CD8-positive, alpha-beta memory T cell (primary cell): ENCODE measurements around the gene PDGFD. TPM values are rescaled to one million over a fixed set of nuclear protein-coding genes. Genes with fewer than 3 reads are reported as not detected.

Source experiments
- CTCF ChIA-PET: fragments of 350-600 bp; sonication (Branson Sonifier 250); formaldehyde crosslinking; loops from one replicate; lab custom pipeline; 2021; ENCODE audit warnings: antibody characterized with exemption; lab: Charles Lee
- POLR2A ChIA-PET: fragments of 350-600 bp; sonication (Branson Sonifier 250); formaldehyde crosslinking; loops from one replicate; lab custom pipeline; 2021; ENCODE audit warnings: antibody characterized with exemption; lab: Charles Lee
- DNase-seq, 5 donors: peaks; one replicate each; pipeline versions ENCODE4 v3.0.0 to v3.0.0-alpha.2; 2020 to 2022; ENCODE audit warnings: mixed read lengths in 1 of 5
- H3K27ac ChIP-seq: one replicate; pipeline ENCODE4 v1.7.0; 2013; ENCODE audit warnings: low read depth, mild to moderate bottlenecking, low read length, moderate library complexity
- H3K27me3 ChIP-seq: 2 replicates; pipeline ENCODE4 v1.7.0; 2013; ENCODE audit warnings: low read length, mild to moderate bottlenecking; ENCODE audit not compliant: insufficient read depth, poor library complexity, severe bottlenecking
- H3K36me3 ChIP-seq: 2 replicates; pipeline ENCODE4 v1.7.0; 2013; ENCODE audit warnings: mild to moderate bottlenecking, low read length, moderate library complexity; ENCODE audit not compliant: insufficient read depth
- H3K4me1 ChIP-seq: 2 replicates; pipeline ENCODE4 v1.7.0; 2013; ENCODE audit warnings: mild to moderate bottlenecking, low read length, moderate library complexity; ENCODE audit not compliant: insufficient read depth
- H3K4me3 ChIP-seq: 2 replicates; pipeline ENCODE4 v1.7.0; 2013; ENCODE audit warnings: mild to moderate bottlenecking, low read length
- H3K9me3 ChIP-seq: 2 replicates; pipeline ENCODE4 v1.7.0; 2013; ENCODE audit warnings: mild to moderate bottlenecking, low read length
- H3K27ac Mint-ChIP-seq, 8 donors: one replicate each; pipeline ENCODE4 v1.8.0; 2020 to 2021; ENCODE audit warnings: mixed read lengths in 8 of 8, mild to moderate bottlenecking in 6 of 8, inconsistent platforms in 3 of 8, moderate library complexity in 3 of 8
- H3K27me3 Mint-ChIP-seq, 2 donors: one replicate each; pipeline ENCODE4 v1.8.0; 2020 to 2021; ENCODE audit warnings: mixed read lengths in 2 of 2, mild to moderate bottlenecking in 1 of 2, moderate library complexity in 1 of 2
- H3K36me3 Mint-ChIP-seq, 3 donors: one replicate each; pipeline ENCODE4 v1.8.0; 2020 to 2021; ENCODE audit warnings: mixed read lengths in 3 of 3, inconsistent platforms in 1 of 3, mild to moderate bottlenecking in 1 of 3
- H3K4me1 Mint-ChIP-seq, 3 donors: one replicate each; pipeline ENCODE4 v1.8.0; 2020 to 2021; ENCODE audit warnings: mixed read lengths in 3 of 3, inconsistent platforms in 1 of 3, mild to moderate bottlenecking in 1 of 3
- H3K4me3 Mint-ChIP-seq, 7 donors: one replicate each; pipeline ENCODE4 v1.8.0; 2020 to 2021; ENCODE audit warnings: mixed read lengths in 7 of 7, mild to moderate bottlenecking in 6 of 7, moderate library complexity in 4 of 7, inconsistent platforms in 2 of 7
- H3K9me3 Mint-ChIP-seq, 5 donors: one replicate each; pipeline ENCODE4 v1.8.0; 2020 to 2022; ENCODE audit warnings: mixed read lengths in 5 of 5, mild to moderate bottlenecking in 3 of 5, moderate library complexity in 2 of 5, inconsistent platforms in 1 of 5
- polyA plus RNA-seq: library from polyadenylated mRNA; unstranded; fragments of 300-500 nt; fragmentation: Illumina TruSeq; gene quantifications from one replicate; pipeline ENCODE4 v1.2.3, GENCODE V29; 2021
- total RNA-seq, 2 experiments: library from RNA; stranded (reverse); gene quantifications; one replicate each; pipeline ENCODE4 v1.2.3, GENCODE V29; 2021

The PDGFD gene
- total and polyA plus RNA-seq, 3 experiments from 2014 or later, result 0.15 to 8.1 (median 0.29) TPM

DNA sequence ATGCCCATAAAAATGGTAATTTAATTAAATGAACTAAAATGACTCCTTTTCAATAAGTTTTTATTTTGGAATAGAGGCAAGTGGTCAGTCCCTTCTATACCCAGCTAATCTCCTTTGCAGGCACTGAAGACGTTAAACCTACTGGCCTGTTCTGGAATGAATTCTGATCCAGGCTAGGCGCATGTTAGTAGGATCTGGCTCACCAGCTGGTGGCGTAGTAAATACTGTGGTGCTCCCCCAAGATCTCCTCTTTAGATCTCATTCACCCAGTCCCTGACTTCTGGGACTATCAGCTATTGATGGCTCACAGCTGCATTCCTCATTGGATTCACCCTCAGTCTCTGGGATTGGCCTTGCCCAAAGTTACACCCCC lies 301.2 kb downstream of the PDGFD start:
- no peaks in the 10 kb centered on the region for H3K36me3 ChIP-seq
- Mint-ChIP-seq H3K27me3 (peaks cover 0 to 2% of the 10 kb centered on the region in 2 donors), H3K9me3 (peaks cover 0 to 2% (median 0%) of the 10 kb centered on the region in 5 donors), H3K27ac (no peak overlapping the region), H3K4me1 (no peaks in the 10 kb centered on the region), H3K36me3 (no peaks in the 10 kb centered on the region), H3K4me3 (no peak overlapping the region)
- no peaks in the 10 kb centered on the region for H3K9me3 ChIP-seq
- no peaks in the 10 kb centered on the region for H3K4me1 ChIP-seq
- H3K4me3 ChIP-seq, result no peak overlapping the region
- no peak overlapping the region for H3K27ac ChIP-seq
- H3K27me3 ChIP-seq, result no peaks in the 10 kb centered on the region
- ChIA-PET CTCF (no interaction called here), POLR2A (no interaction called here)
- DNase-seq, result no peak

DNA sequence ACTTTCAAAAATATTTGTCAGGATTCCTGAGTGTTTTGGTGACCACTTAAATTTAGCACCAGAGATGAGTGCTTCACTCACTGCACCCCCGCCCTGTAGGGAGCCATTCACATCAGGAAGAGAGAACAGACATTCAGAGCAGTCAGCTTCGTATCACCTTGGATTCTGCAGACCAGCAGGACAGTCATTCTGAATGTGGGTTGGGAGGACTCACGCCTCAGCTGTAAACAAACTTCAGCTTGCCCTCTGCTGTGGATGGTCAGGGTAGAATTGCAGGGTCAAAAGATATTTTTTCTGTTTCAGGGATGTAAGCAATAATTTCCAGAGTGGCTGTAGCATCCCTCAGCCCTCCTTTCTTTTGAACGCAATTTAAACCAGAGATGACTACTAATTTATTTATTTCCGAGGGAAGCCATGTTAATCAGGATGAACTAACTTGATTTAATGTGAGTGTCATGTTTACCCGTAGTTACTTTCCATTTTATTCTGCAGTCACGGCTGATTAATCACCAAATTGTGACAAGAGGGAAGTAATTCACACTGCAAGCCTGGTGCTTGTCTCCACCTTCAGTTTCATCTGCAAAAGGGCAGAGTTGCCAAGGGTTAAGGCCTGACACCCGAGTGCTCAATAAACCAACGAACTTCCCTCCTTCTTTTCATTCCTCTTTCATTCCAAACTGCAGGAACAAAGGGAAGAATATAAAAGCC lies 301.7 kb downstream of the PDGFD start:
- ChIA-PET CTCF (no interaction called here), POLR2A (no interaction called here)
- H3K4me3 Mint-ChIP-seq, result no peak overlapping the region
- no peaks in the 10 kb centered on the region for H3K4me1 ChIP-seq
- no peak overlapping the region for H3K4me3 ChIP-seq
- no peak for DNase-seq
- no peaks in the 10 kb centered on the region for H3K36me3 ChIP-seq
- peaks cover 0 to 2% of the 10 kb centered on the region in 2 donors for H3K27me3 Mint-ChIP-seq
- H3K36me3 Mint-ChIP-seq, result no peaks in the 10 kb centered on the region
- no peak overlapping the region for H3K27ac Mint-ChIP-seq
- H3K9me3 Mint-ChIP-seq, result peaks cover 0 to 2% (median 0%) of the 10 kb centered on the region in 5 donors
- H3K27ac ChIP-seq, result no peak overlapping the region
- H3K9me3 ChIP-seq, result no peaks in the 10 kb centered on the region
- H3K4me1 Mint-ChIP-seq, result no peaks in the 10 kb centered on the region
- H3K27me3 ChIP-seq, result no peaks in the 10 kb centered on the region

Other genes starting within 250 kb of the PDGFD start
- gene DDI1, start 127.5 kb downstream of the PDGFD start, total RNA-seq, result not detected
- 0.07 TPM for gene DDI1, start 127.5 kb downstream of the PDGFD start, polyA plus RNA-seq